NCI-H526 (cell line): Measurements from ENCODE around the gene IFNK.

Source experiments
- DNase-seq, 2 experiments: peaks; one replicate each; lab custom pipeline; 2025; lab: John Stamatoyannopoulos, UW

Gene IFNK

GRCh38 chr9:27573634-27574590 is 49.8 kb downstream of the IFNK start:
- peak; percentile 98 for DNase-seq
